ENCODE data around the gene COMTD1.

DNA sequence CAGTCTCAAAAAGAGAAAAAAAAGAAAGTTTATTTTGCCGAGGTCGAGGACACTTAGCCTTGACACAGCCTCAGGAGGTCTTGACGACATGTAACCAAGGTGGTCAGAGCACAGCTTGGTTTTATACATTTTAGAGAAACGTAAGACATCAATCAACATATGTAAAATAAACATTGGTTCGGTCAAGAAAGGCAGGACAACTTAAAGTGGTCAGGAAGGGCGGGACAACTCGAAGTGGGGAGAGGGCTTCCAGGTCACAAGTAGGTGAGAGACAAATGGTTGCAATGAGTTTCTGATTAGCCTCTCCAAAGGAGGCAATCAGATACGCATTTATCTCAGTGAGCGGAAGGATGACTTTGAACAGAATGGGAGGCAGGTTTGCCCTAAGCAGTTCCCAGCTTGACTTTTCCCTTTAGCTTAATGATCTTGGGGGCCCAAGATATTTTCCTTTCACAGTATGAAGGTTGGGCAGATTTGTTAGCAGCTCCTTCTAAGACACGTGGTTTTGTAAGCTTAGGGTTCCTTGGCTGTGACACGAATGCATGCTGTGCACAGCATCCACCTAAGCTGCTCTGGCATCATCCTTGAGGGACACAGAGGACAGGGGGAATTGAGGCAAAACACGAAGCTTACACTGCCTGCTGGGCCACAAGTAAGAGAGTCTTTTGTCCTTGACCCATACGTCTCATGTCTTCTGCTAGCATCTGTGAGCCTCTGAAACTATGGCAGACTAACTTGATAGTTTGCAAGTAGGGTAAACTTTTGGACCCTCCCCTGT, 28.5 kb downstream of the COMTD1 start:
- TF ChIP-seq ARNTL (CRISPR knock-in tag; IDR thresholded peaks at IDR 0.05; ENCODE audit: borderline replicate concordance, low read depth): no peak
- TF ChIP-seq, protein P1, sequence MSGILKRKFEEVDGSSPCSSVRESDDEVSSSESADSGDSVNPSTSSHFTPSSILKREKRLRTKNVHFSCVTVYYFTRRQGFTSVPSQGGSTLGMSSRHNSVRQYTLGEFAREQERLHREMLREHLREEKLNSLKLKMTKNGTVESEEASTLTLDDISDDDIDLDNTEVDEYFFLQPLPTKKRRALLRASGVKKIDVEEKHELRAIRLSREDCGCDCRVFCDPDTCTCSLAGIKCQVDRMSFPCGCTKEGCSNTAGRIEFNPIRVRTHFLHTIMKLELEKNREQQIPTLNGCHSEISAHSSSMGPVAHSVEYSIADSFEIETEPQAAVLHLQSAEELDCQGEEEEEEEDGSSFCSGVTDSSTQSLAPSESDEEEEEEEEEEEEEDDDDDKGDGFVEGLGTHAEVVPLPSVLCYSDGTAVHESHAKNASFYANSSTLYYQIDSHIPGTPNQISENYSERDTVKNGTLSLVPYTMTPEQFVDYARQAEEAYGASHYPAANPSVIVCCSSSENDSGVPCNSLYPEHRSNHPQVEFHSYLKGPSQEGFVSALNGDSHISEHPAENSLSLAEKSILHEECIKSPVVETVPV (CRISPR knock-in tag; IDR thresholded peaks at IDR 0.05): no peak
